ENCODE measurements around the gene RAD54L. TPM values are rescaled to one million over a fixed set of nuclear protein-coding genes. Genes with fewer than 3 reads are reported as not detected.

The RAD54L gene
- total RNA-seq, 1 donor from 2014 or later, result 22.2 TPM

GRCh38 chr1:46295306-46295705, 47.7 kb downstream of the RAD54L start:
- Histone ChIP-seq H3K4me1 (peaks cover under 1% of the 10 kb centered on the region), H3K4me3 (no peak overlapping the region), H4K20me1 (ENCODE audit: low read depth) (peaks cover 9% of the 10 kb centered on the region), H3K9ac (no peak overlapping the region), H3K79me2 (ENCODE audit: low read depth) (peaks cover 25% of the 10 kb centered on the region), H3K9me3 (ENCODE audit: low read depth) (no peaks in the 10 kb centered on the region), H3K27ac (no peak overlapping the region), H3F3A (ENCODE audit: low read depth) (peaks cover 2% of the 10 kb centered on the region), H3K27me3 (no peaks in the 10 kb centered on the region), H3K4me2 (no peak overlapping the region), H2AFZ (replicated peaks) (no peak overlapping the region), H3K36me3 (peaks cover 11% of the 10 kb centered on the region)
- TF ChIP-seq CTCF (IDR thresholded peaks at IDR 0.05), result no peak
- no peak for TF ChIP-seq EZH2 (IDR thresholded peaks at IDR 0.05)
- TF ChIP-seq EZH2phosphoT487 (IDR thresholded peaks at IDR 0.05), result no peak
- no peak for DNase-seq (ENCODE audit: low spot score)
- peaks cover 28% of the 10 kb centered on the region for H3K36me3 Mint-ChIP-seq
- H3K4me1 Mint-ChIP-seq, result peaks cover 6% of the 10 kb centered on the region
- no peak overlapping the region for H3K4me3 Mint-ChIP-seq
- no peak overlapping the region for H3K27ac Mint-ChIP-seq
- H3K27me3 Mint-ChIP-seq (ENCODE audit: insufficient read depth, low read depth), result peaks cover 5% of the 10 kb centered on the region
- no peaks in the 10 kb centered on the region for H3K9me3 Mint-ChIP-seq

- no peak overlapping the region for H3K27ac ChIP-seq
Measured at GRCh38 chr1:46298387-46298786, 50.8 kb downstream of the RAD54L start.

GRCh38 chr1:46300673-46301405, 53.3 kb downstream of the RAD54L start:
- H3K9me3 ChIP-seq (ENCODE audit: low read depth), result no peaks in the 10 kb centered on the region
- Mint-ChIP-seq H3K36me3 (peaks cover 25% of the 10 kb centered on the region), H3K4me3 (peak overlapping the region; percentile 100), H3K27ac (peak overlapping the region; percentile 99), H3K27me3 (ENCODE audit: insufficient read depth, low read depth) (peaks cover 5% of the 10 kb centered on the region), H3K9me3 (no peaks in the 10 kb centered on the region), H3K4me1 (peaks cover 30% of the 10 kb centered on the region)
- no peak for TF ChIP-seq EZH2 (IDR thresholded peaks at IDR 0.05)
- no peak for TF ChIP-seq EZH2phosphoT487 (IDR thresholded peaks at IDR 0.05)
- TF ChIP-seq CTCF (IDR thresholded peaks at IDR 0.05), result no peak
- peaks cover 76% of the 10 kb centered on the region for H3K79me2 ChIP-seq (ENCODE audit: low read depth)
- H3K4me2 ChIP-seq, result peak overlapping the region; percentile 89
- H2AFZ ChIP-seq (replicated peaks), result no peak overlapping the region
- DNase-seq (ENCODE audit: low spot score), result no peak
- peak overlapping the region; percentile 81 for H3K4me3 ChIP-seq
- H3K4me1 ChIP-seq, result peaks cover 24% of the 10 kb centered on the region
- H3F3A ChIP-seq (ENCODE audit: low read depth), result peaks cover 27% of the 10 kb centered on the region
- peaks cover 6% of the 10 kb centered on the region for H3K36me3 ChIP-seq
- peak overlapping the region; percentile 97 for H3K27ac ChIP-seq
- H3K27me3 ChIP-seq, result no peaks in the 10 kb centered on the region
- peaks cover 22% of the 10 kb centered on the region for H4K20me1 ChIP-seq (ENCODE audit: low read depth)
- H3K9ac ChIP-seq, result peak overlapping the region; percentile 90

More at GRCh38 chr1:46298387-46298786, 50.8 kb downstream of the RAD54L start:
- H3K4me3 ChIP-seq, result no peak overlapping the region
- Mint-ChIP-seq H3K36me3 (peaks cover 31% of the 10 kb centered on the region), H3K4me1 (peaks cover 19% of the 10 kb centered on the region), H3K27me3 (ENCODE audit: insufficient read depth, low read depth) (peaks cover 2% of the 10 kb centered on the region), H3K27ac (no peak overlapping the region), H3K4me3 (no peak overlapping the region), H3K9me3 (no peaks in the 10 kb centered on the region)
- H3K9ac ChIP-seq, result no peak overlapping the region
- TF ChIP-seq EZH2 (IDR thresholded peaks at IDR 0.05) (no peak), CTCF (IDR thresholded peaks at IDR 0.05) (no peak), EZH2phosphoT487 (IDR thresholded peaks at IDR 0.05) (no peak)
- peaks cover 11% of the 10 kb centered on the region for H3K36me3 ChIP-seq
- H3K79me2 ChIP-seq (ENCODE audit: low read depth), result peaks cover 53% of the 10 kb centered on the region
- no peaks in the 10 kb centered on the region for H3K27me3 ChIP-seq
- peaks cover 9% of the 10 kb centered on the region for H4K20me1 ChIP-seq (ENCODE audit: low read depth)
- H3K4me2 ChIP-seq, result no peak overlapping the region
- H3K4me1 ChIP-seq, result peaks cover 12% of the 10 kb centered on the region
- no peak overlapping the region for H2AFZ ChIP-seq (replicated peaks)
- H3F3A ChIP-seq (ENCODE audit: low read depth), result peaks cover 27% of the 10 kb centered on the region
- no peak for DNase-seq (ENCODE audit: low spot score)
- H3K9me3 ChIP-seq (ENCODE audit: low read depth), result no peaks in the 10 kb centered on the region

Measured in neural progenitor cell (in vitro differentiated cells).